ENCODE measurements around the gene ARHGAP15.

DNA sequence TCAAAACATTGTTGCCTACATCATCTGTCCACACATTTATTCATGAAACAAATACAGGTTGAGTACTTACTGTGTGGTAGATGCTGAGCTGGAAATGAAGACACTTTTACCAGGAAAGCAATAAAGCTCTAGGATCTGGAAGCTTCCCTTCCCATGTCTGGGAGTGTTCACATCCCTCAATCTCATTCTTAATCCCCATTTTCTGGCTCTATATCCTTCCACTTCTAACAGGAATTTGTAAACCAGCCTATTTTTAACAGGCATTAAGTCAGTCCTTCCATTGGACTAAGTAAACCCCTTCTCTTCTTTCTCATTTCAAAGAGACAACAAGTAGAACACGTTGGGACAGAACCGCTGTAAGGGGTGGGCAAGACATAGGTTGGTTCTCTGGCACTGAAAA lies 589.5 kb downstream of the ARHGAP15 start:
- TF ChIP-seq, protein P1, sequence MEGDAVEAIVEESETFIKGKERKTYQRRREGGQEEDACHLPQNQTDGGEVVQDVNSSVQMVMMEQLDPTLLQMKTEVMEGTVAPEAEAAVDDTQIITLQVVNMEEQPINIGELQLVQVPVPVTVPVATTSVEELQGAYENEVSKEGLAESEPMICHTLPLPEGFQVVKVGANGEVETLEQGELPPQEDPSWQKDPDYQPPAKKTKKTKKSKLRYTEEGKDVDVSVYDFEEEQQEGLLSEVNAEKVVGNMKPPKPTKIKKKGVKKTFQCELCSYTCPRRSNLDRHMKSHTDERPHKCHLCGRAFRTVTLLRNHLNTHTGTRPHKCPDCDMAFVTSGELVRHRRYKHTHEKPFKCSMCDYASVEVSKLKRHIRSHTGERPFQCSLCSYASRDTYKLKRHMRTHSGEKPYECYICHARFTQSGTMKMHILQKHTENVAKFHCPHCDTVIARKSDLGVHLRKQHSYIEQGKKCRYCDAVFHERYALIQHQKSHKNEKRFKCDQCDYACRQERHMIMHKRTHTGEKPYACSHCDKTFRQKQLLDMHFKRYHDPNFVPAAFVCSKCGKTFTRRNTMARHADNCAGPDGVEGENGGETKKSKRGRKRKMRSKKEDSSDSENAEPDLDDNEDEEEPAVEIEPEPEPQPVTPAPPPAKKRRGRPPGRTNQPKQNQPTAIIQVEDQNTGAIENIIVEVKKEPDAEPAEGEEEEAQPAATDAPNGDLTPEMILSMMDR (IDR thresholded peaks at IDR 0.05) = no peak
- no peak for TF ChIP-seq POLR2A (IDR thresholded peaks at IDR 0.05)
- TF ChIP-seq POLR2AphosphoS5 (IDR thresholded peaks at IDR 0.05) = no peak

All from gastroesophageal sphincter (tissue), 3 donors.